Measurements from ENCODE around the gene SYNJ2BP. TPM values are rescaled to one million over a fixed set of nuclear protein-coding genes. Genes with fewer than 3 reads are reported as not detected.

Gene SYNJ2BP
- total RNA-seq, 1 experiment from 2014 or later = 19.0 TPM

DNA sequence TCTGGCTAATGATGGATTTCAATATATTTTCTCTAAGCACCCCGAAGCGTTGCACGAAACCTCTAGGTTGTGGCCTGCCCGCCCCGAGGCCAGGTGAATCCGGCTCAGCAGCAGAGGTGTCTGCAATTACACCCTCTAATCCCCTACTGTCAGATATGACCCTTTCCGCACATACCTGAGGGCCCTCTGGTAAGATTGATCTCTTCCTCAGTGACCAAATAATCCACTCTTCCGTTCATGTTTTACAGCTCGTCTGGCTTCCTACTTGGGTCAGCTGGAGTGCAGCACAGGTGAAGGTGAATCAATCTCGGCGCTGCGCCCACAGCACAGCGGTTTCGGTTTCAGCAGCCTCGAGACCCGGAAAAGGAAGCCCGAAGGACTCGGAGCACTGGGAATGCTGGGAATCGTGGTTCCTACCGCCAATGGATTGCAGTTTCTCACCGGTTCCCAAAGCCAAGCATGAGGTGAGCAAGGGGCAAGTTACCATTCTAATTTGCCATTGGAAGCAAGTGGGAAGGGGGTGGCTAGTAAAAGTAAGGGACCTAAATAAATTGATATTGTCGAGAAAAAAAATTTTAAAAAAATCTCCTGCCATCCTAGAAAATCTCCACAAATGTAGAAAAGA, at the start of gene SYNJ2BP (continued):
- TF ChIP-seq, protein P1, sequence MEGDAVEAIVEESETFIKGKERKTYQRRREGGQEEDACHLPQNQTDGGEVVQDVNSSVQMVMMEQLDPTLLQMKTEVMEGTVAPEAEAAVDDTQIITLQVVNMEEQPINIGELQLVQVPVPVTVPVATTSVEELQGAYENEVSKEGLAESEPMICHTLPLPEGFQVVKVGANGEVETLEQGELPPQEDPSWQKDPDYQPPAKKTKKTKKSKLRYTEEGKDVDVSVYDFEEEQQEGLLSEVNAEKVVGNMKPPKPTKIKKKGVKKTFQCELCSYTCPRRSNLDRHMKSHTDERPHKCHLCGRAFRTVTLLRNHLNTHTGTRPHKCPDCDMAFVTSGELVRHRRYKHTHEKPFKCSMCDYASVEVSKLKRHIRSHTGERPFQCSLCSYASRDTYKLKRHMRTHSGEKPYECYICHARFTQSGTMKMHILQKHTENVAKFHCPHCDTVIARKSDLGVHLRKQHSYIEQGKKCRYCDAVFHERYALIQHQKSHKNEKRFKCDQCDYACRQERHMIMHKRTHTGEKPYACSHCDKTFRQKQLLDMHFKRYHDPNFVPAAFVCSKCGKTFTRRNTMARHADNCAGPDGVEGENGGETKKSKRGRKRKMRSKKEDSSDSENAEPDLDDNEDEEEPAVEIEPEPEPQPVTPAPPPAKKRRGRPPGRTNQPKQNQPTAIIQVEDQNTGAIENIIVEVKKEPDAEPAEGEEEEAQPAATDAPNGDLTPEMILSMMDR (IDR thresholded peaks at IDR 0.05 in 2 of 3, conservative IDR thresholded peaks at IDR 0.05 in 1 of 3; ENCODE audit: borderline replicate concordance in 1 of 3, insufficient read depth in 1 of 3, low read depth in 2 of 3, low read length in 2 of 3) = no peak

DNA sequence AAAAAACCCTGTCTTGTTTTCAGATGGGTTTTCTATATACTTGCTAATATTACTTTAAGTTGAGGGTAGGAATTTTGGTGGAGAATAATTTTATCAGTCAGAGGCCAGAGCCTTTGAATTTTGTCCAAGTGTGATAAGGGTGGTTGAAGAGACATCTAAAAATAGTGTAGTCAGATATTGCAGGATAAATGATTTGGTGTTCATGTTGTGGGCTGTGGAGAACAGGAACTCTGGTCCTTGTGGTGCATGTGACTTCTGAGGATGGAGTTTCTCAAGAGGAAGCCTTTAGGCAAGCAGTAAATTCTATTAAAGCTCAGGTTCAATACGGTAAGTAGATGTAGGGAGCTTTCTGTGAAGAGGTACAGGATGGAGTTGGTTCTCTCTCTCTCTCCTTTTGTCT, 37.8 kb upstream of the SYNJ2BP start:
- no peak overlapping the region for H3K4me3 ChIP-seq (replicated peaks in 1 of 2; ENCODE audit: low read depth in 1 of 2, low read length in 2 of 2)
- no peaks in the 10 kb centered on the region for H3K36me3 ChIP-seq (ENCODE audit: control insufficient read depth in 1 of 2, insufficient read depth in 2 of 2, low read length in 2 of 2)
- H3K79me2 ChIP-seq (ENCODE audit: insufficient read depth, low read length) = no peaks in the 10 kb centered on the region
- no peaks in the 10 kb centered on the region for H3K9me3 ChIP-seq (ENCODE audit: control insufficient read depth in 1 of 2, insufficient read depth in 1 of 2, low read depth in 1 of 2, low read length in 2 of 2)
- no peaks in the 10 kb centered on the region for H3K4me1 ChIP-seq (ENCODE audit: control insufficient read depth in 1 of 2, insufficient read depth in 2 of 2, low read length in 2 of 2)
- H3K4me2 ChIP-seq (ENCODE audit: low read length) = no peak overlapping the region
- no peak for TF ChIP-seq FOSL1 (IDR thresholded peaks at IDR 0.05; ENCODE audit: low read depth)
- no peak for TF ChIP-seq SP1 (IDR thresholded peaks at IDR 0.05; ENCODE audit: low read depth)
- no peak for TF ChIP-seq TCF7L2 (IDR thresholded peaks at IDR 0.05; ENCODE audit: borderline replicate concordance, extremely low read depth, insufficient read depth, insufficient read length)
- TF ChIP-seq, protein P2, sequence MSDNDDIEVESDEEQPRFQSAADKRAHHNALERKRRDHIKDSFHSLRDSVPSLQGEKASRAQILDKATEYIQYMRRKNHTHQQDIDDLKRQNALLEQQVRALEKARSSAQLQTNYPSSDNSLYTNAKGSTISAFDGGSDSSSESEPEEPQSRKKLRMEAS (IDR thresholded peaks at IDR 0.05) = no peak
- DNase-seq (ENCODE audit: low read depth, low spot score) = no peak
- no peaks in the 10 kb centered on the region for H3K27me3 ChIP-seq (ENCODE audit: insufficient read depth, low read length)
- ATAC-seq = no peak
- no peak overlapping the region for H3K27ac ChIP-seq (ENCODE audit: low read depth, low read length)
- no peaks in the 10 kb centered on the region for H3K9me2 ChIP-seq (ENCODE audit: insufficient read depth)
- no TSS peak for BruUV-seq (replicated peaks)
- ChIA-PET POLR2A (no interaction called here), RAD21 (ENCODE audit: low non-redundant PET in 1 of 2, low total read pairs in 2 of 2, uncharacterized antibody in 2 of 2, unreplicated experiment in 2 of 2) (no interaction called here), CTCF (interaction anchor here (1.0 kb wide), 1 partner anchor 368 kb away, joined by 3 read pairs; no protein-coding TSS in a partner anchor)
- H4K20me1 ChIP-seq (ENCODE audit: insufficient read depth) = no peaks in the 10 kb centered on the region
- intact Hi-C loops (cut with micrococcal nuclease) = no loop called here
- H2AFZ ChIP-seq (ENCODE audit: low read depth, low read length, poor library complexity, severe bottlenecking) = no peak overlapping the region
- H3K9ac ChIP-seq (ENCODE audit: low read length) = no peak overlapping the region
